ENCODE measurements around the gene ATF6.

The ATF6 gene

GRCh38 chr1:161955606-161956005 lies 189.5 kb downstream of the ATF6 start:
- CTCF ChIA-PET: no interaction called here
- POLR2A ChIA-PET: no interaction called here
- no peak for DNase-seq (ENCODE audit: extremely low spot score)
- TF ChIP-seq ELF4 (IDR thresholded peaks at IDR 0.05): no peak
- TF ChIP-seq SUZ12 (IDR thresholded peaks at IDR 0.05): no peak
- TF ChIP-seq ARNT (IDR thresholded peaks at IDR 0.05): no peak
- no peak for TF ChIP-seq FOXM1 (IDR thresholded peaks at IDR 0.05; ENCODE audit: borderline replicate concordance)
- no peak for TF ChIP-seq HDGF (IDR thresholded peaks at IDR 0.05; ENCODE audit: borderline replicate concordance)
- TF ChIP-seq L3MBTL2 (conservative IDR thresholded peaks at IDR 0.05): no peak
- TF ChIP-seq LEF1 (IDR thresholded peaks at IDR 0.05; ENCODE audit: borderline replicate concordance): no peak
- no peak for TF ChIP-seq ZNF384 (IDR thresholded peaks at IDR 0.05)
- no peak for TF ChIP-seq FOXA1 (IDR thresholded peaks at IDR 0.05)
- TF ChIP-seq SP1 (IDR thresholded peaks at IDR 0.05): no peak
- no peak for TF ChIP-seq NFRKB (IDR thresholded peaks at IDR 0.05)
- no peak for TF ChIP-seq TARDBP (IDR thresholded peaks at IDR 0.05)
- TF ChIP-seq BHLHE40 (IDR thresholded peaks at IDR 0.05; ENCODE audit: borderline replicate concordance): no peak
- no peak for TF ChIP-seq CTBP1 (IDR thresholded peaks at IDR 0.05; ENCODE audit: borderline replicate concordance)
- TF ChIP-seq, protein P1, sequence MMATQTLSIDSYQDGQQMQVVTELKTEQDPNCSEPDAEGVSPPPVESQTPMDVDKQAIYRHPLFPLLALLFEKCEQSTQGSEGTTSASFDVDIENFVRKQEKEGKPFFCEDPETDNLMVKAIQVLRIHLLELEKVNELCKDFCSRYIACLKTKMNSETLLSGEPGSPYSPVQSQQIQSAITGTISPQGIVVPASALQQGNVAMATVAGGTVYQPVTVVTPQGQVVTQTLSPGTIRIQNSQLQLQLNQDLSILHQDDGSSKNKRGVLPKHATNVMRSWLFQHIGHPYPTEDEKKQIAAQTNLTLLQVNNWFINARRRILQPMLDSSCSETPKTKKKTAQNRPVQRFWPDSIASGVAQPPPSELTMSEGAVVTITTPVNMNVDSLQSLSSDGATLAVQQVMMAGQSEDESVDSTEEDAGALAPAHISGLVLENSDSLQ (IDR thresholded peaks at IDR 0.05): no peak

GRCh38 chr1:161956097-161956496 lies 190.0 kb downstream of the ATF6 start:
- no peak for DNase-seq (ENCODE audit: extremely low spot score)
- no peak for TF ChIP-seq FOXK2 (IDR thresholded peaks at IDR 0.05)
- TF ChIP-seq FOXM1 (IDR thresholded peaks at IDR 0.05; ENCODE audit: borderline replicate concordance): no peak
- TF ChIP-seq TARDBP (IDR thresholded peaks at IDR 0.05): no peak
- TF ChIP-seq NFRKB (IDR thresholded peaks at IDR 0.05): no peak
- no peak for TF ChIP-seq HDGF (IDR thresholded peaks at IDR 0.05; ENCODE audit: borderline replicate concordance)
- TF ChIP-seq FOXA1 (IDR thresholded peaks at IDR 0.05): no peak
- no peak for TF ChIP-seq LEF1 (IDR thresholded peaks at IDR 0.05; ENCODE audit: borderline replicate concordance)
- ChIA-PET CTCF (no interaction called here), POLR2A (no interaction called here)

DNA sequence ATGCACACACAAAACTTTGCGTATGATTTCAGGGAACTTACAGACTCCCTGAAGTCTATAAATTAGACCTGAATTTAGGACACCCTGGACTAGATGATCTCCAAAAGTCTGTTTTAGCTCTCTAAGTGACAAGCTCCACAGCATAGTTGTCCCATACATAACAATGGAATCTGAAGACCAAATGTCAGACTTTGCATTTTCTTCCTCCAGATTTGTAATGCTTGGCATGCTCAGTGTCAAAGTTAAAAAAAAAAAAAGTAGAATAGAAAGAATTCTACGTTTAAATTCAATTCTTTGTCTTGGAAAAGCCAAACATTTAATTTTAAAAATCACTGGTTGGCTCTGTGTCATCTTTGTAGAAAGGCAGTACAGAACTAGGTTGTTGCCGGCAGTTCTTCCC lies 190.8 kb downstream of the ATF6 start:
- CTCF ChIA-PET: no interaction called here
- no peak for DNase-seq (ENCODE audit: extremely low spot score)
- no peak for TF ChIP-seq BHLHE40 (IDR thresholded peaks at IDR 0.05; ENCODE audit: borderline replicate concordance)
- no peak for TF ChIP-seq SP1 (IDR thresholded peaks at IDR 0.05)
- TF ChIP-seq FOXM1 (IDR thresholded peaks at IDR 0.05; ENCODE audit: borderline replicate concordance): no peak
- no peak for TF ChIP-seq FOXK2 (IDR thresholded peaks at IDR 0.05)
- TF ChIP-seq TARDBP (IDR thresholded peaks at IDR 0.05): no peak
- TF ChIP-seq, protein P1 (IDR thresholded peaks at IDR 0.05): no peak
- no peak for TF ChIP-seq L3MBTL2 (conservative IDR thresholded peaks at IDR 0.05)
- no peak for TF ChIP-seq ELF4 (IDR thresholded peaks at IDR 0.05)
- TF ChIP-seq SUZ12 (IDR thresholded peaks at IDR 0.05): no peak
- TF ChIP-seq ZNF384 (IDR thresholded peaks at IDR 0.05): no peak
- TF ChIP-seq NFRKB (IDR thresholded peaks at IDR 0.05): no peak
- no peak for TF ChIP-seq ARNT (IDR thresholded peaks at IDR 0.05)
- TF ChIP-seq FOXA1 (IDR thresholded peaks at IDR 0.05): no peak
- TF ChIP-seq CTBP1 (IDR thresholded peaks at IDR 0.05; ENCODE audit: borderline replicate concordance): no peak
- TF ChIP-seq LEF1 (IDR thresholded peaks at IDR 0.05; ENCODE audit: borderline replicate concordance): no peak
- no peak for TF ChIP-seq HDGF (IDR thresholded peaks at IDR 0.05; ENCODE audit: borderline replicate concordance)
- POLR2A ChIA-PET: no interaction called here

DNA sequence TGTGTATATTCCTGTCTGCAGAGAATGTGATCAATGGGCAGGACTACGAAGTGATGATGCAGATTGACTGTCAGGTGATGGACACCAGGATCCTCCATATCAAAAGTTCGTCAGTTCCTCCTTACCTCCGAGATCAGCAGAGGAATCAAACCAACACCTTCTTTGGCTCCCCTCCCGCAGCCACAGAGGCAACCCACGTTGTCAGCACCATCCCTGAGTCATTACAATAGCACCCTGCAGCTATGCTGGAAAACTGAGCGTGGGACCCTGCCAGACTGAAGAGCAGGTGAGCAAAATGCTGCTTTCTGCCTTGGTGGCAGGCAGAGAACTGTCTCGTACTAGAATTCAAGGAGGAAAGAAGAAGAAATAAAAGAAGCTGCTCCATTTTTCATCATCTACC lies 192.3 kb downstream of the ATF6 start:
- ChIA-PET POLR2A (no interaction called here), CTCF (no interaction called here)
- TF ChIP-seq FOXA1 (IDR thresholded peaks at IDR 0.05) (no peak), FOXK2 (IDR thresholded peaks at IDR 0.05) (no peak), BHLHE40 (IDR thresholded peaks at IDR 0.05; ENCODE audit: borderline replicate concordance) (no peak), CTBP1 (IDR thresholded peaks at IDR 0.05; ENCODE audit: borderline replicate concordance) (no peak), SP1 (IDR thresholded peaks at IDR 0.05) (no peak), L3MBTL2 (conservative IDR thresholded peaks at IDR 0.05) (no peak), ARNT (IDR thresholded peaks at IDR 0.05) (no peak), HDGF (IDR thresholded peaks at IDR 0.05; ENCODE audit: borderline replicate concordance) (no peak), NFRKB (IDR thresholded peaks at IDR 0.05) (no peak), ELF4 (IDR thresholded peaks at IDR 0.05) (no peak), LEF1 (IDR thresholded peaks at IDR 0.05; ENCODE audit: borderline replicate concordance) (no peak), SUZ12 (IDR thresholded peaks at IDR 0.05) (no peak), ZNF384 (IDR thresholded peaks at IDR 0.05) (no peak)
- TF ChIP-seq, protein P1 (IDR thresholded peaks at IDR 0.05): no peak
- no peak for DNase-seq (ENCODE audit: extremely low spot score)

DNA sequence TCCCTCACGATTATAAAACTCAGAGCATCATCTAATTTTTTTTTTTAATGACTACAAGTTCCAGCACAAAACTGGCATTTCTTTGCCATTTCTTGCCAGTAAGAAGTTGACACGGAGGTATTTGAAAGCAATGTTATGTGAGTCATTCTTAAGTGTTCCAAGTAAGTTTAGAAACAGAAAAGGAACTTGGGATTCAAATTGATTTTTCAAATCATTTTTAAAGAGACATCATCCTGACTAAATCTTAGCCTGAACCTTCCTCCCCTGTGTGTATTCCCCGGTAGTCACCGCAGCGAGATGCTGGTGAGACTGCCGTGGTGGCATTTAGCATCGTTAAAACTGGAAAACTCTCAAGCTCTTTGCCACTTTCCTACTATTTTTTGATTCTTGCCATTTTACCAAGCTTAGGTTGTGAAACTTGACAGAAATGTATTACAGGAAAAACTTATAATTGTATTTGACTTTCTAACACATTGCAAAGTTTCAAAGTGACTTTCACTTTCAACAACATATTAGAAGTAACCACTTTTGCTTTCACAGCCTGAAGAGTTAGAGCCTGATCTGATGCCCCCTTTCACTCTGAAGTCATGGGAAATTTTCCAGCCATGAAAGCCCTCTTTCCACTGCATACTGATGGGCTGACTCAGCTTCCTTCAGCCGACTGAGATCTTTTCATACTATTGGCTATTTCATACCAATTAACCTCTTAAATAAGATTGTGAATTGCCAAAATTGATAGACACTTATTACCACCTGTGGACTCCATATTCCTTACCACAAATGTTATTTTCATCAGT lies 196.2 kb downstream of the ATF6 start:
- CTCF ChIA-PET: no interaction called here
- TF ChIP-seq FOXA1 (IDR thresholded peaks at IDR 0.05): no peak
- no peak for TF ChIP-seq ELF4 (IDR thresholded peaks at IDR 0.05)
- no peak for TF ChIP-seq FOXK2 (IDR thresholded peaks at IDR 0.05)
- no peak for TF ChIP-seq SP1 (IDR thresholded peaks at IDR 0.05)
- no peak for TF ChIP-seq CTBP1 (IDR thresholded peaks at IDR 0.05; ENCODE audit: borderline replicate concordance)
- TF ChIP-seq, protein P1 (IDR thresholded peaks at IDR 0.05): no peak
- no peak for TF ChIP-seq NFRKB (IDR thresholded peaks at IDR 0.05)
- no peak for TF ChIP-seq ARNT (IDR thresholded peaks at IDR 0.05)
- no peak for TF ChIP-seq L3MBTL2 (conservative IDR thresholded peaks at IDR 0.05)
- no peak for DNase-seq (ENCODE audit: extremely low spot score)
- POLR2A ChIA-PET: no interaction called here

All from HEK293T (cell line).